ENCODE data around the gene AGBL4. TPM values are rescaled to one million over a fixed set of nuclear protein-coding genes. Genes with fewer than 3 reads are reported as not detected.

The AGBL4 gene
- total RNA-seq, 1 donor from 2014 or later, result 2.1 TPM

DNA sequence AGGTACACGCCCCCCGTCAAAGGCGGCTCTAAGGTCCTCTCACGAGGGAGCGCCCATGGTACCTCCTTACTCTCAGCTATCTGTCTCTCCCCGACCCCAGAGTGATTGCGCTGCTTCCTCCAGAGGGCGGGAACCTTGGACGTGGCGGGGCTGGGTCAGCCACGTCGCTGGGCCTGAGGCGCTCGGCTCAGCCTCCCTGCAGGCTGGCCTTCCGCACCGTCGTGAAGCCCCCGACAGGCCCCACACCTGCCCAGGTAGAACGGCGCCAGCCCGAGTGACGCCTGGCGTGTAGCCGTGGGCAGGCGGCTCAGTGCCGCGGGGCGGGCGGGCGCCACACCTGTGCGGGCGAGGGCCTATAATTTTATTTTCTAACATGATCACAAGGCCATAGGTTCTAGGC, 1124.9 kb downstream of the AGBL4 start:
- ATAC-seq, result peak in 1 of 2 donors; percentile 21
- Histone ChIP-seq H3K9me3 (no peaks in the 10 kb centered on the region), H3K4me3 (no peak overlapping the region), H3K27me3 (ENCODE audit: low read depth) (no peaks in the 10 kb centered on the region), H3K36me3 (no peaks in the 10 kb centered on the region), H3K27ac (no peak overlapping the region), H3K4me1 (no peaks in the 10 kb centered on the region)
- intact Hi-C loops (cut with DNase I), result no loop called here
- DNase-seq, result no peak
- TF ChIP-seq, protein P1, sequence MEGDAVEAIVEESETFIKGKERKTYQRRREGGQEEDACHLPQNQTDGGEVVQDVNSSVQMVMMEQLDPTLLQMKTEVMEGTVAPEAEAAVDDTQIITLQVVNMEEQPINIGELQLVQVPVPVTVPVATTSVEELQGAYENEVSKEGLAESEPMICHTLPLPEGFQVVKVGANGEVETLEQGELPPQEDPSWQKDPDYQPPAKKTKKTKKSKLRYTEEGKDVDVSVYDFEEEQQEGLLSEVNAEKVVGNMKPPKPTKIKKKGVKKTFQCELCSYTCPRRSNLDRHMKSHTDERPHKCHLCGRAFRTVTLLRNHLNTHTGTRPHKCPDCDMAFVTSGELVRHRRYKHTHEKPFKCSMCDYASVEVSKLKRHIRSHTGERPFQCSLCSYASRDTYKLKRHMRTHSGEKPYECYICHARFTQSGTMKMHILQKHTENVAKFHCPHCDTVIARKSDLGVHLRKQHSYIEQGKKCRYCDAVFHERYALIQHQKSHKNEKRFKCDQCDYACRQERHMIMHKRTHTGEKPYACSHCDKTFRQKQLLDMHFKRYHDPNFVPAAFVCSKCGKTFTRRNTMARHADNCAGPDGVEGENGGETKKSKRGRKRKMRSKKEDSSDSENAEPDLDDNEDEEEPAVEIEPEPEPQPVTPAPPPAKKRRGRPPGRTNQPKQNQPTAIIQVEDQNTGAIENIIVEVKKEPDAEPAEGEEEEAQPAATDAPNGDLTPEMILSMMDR (IDR thresholded peaks at IDR 0.05), result no peak

GRCh38 chr1:48889615-48890014, 1134.1 kb downstream of the AGBL4 start:
- intact Hi-C loops (cut with DNase I), result no loop called here
- no peak overlapping the region for H3K4me3 ChIP-seq
- no peaks in the 10 kb centered on the region for H3K36me3 ChIP-seq
- TF ChIP-seq, protein P1 (IDR thresholded peaks at IDR 0.05), result no peak
- H3K9me3 ChIP-seq, result no peaks in the 10 kb centered on the region
- no peaks in the 10 kb centered on the region for H3K4me1 ChIP-seq
- no peak for ATAC-seq
- no peak overlapping the region for H3K27ac ChIP-seq
- DNase-seq, result no peak
- H3K27me3 ChIP-seq (ENCODE audit: low read depth), result no peaks in the 10 kb centered on the region

GRCh38 chr1:48889082-48889481, 1134.7 kb downstream of the AGBL4 start:
- H3K9me3 ChIP-seq, result no peaks in the 10 kb centered on the region
- intact Hi-C loops (cut with DNase I), result no loop called here
- H3K27ac ChIP-seq, result no peak overlapping the region
- DNase-seq (no peak), ATAC-seq (no peak)
- TF ChIP-seq, protein P1 (IDR thresholded peaks at IDR 0.05), result no peak
- H3K36me3 ChIP-seq, result no peaks in the 10 kb centered on the region
- no peaks in the 10 kb centered on the region for H3K27me3 ChIP-seq (ENCODE audit: low read depth)
- no peaks in the 10 kb centered on the region for H3K4me1 ChIP-seq
- no peak overlapping the region for H3K4me3 ChIP-seq

DNA sequence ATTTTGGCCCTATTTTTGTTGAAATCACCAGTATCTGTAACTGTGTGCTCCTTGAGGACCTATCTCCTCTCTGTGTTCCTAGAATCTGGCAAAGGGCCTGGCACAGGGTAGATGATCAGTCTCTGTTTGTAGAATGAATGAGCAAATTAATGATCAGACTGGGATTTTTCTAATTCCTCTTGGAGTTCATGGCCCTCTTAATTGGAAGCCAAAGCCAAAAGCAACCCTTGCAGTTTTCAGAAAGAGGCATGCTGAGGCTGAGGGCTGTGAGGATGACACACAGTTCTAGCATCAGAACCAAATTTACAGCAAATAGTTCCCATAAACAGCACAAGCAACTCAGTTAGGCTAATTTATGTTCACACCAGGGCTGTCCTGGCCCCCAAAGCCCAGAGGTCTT, 1136.0 kb downstream of the AGBL4 start:
- intact Hi-C loops (cut with DNase I), result no loop called here
- Histone ChIP-seq H3K4me3 (no peak overlapping the region), H3K9me3 (no peaks in the 10 kb centered on the region), H3K36me3 (no peaks in the 10 kb centered on the region), H3K4me1 (no peaks in the 10 kb centered on the region), H3K27me3 (ENCODE audit: low read depth) (peaks cover 3% of the 10 kb centered on the region), H3K27ac (no peak overlapping the region)
- DNase-seq, result no peak
- TF ChIP-seq, protein P1 (IDR thresholded peaks at IDR 0.05), result no peak
- no peak for ATAC-seq

GRCh38 chr1:48882020-48882419, 1141.7 kb downstream of the AGBL4 start:
- H3K27ac ChIP-seq, result no peak overlapping the region
- no peaks in the 10 kb centered on the region for H3K4me1 ChIP-seq
- H3K9me3 ChIP-seq, result no peaks in the 10 kb centered on the region
- ATAC-seq (no peak), DNase-seq (no peak)
- peaks cover 5% of the 10 kb centered on the region for H3K27me3 ChIP-seq (ENCODE audit: low read depth)
- TF ChIP-seq, protein P1 (IDR thresholded peaks at IDR 0.05), result no peak
- intact Hi-C loops (cut with DNase I), result no loop called here
- no peaks in the 10 kb centered on the region for H3K36me3 ChIP-seq
- no peak overlapping the region for H3K4me3 ChIP-seq
